Fibroblast of villous mesenchyme (primary cell): ENCODE results near the gene BRF1. TPM values are rescaled to one million over a fixed set of nuclear protein-coding genes. Genes with fewer than 3 reads are reported as not detected.

Experiments
- DNase-seq: peaks from one replicate; pipeline ENCODE4 v3.0.0-alpha.2; 2010; ENCODE audit warnings: low read depth
- H3K4me3 ChIP-seq: 2 replicates; pipeline ENCODE4 v1.5.1; 2011; ENCODE audit warnings: low read depth, mild to moderate bottlenecking, low read length
- CTCF ChIP-seq: IDR thresholded peaks from 2 replicates; pipeline ENCODE4 v1.5.1; 2012; ENCODE audit warnings: low read depth, mild to moderate bottlenecking, low read length; ENCODE audit not compliant: insufficient read depth
- total RNA-seq: library from RNA; depleted of rRNA; stranded (reverse); fragments of >200 nt; gene quantifications from 2 replicates; pipeline ENCODE4 v1.2.3, GENCODE V29; 2012

BRF1 gene
- total RNA-seq, 1 donor: 32.8 TPM

GRCh38 chr14:105257464-105257863, 43.3 kb downstream of the BRF1 start:
- H3K4me3 ChIP-seq: no peak overlapping the region
- DNase-seq: no peak
- TF ChIP-seq CTCF: no peak

- no peak for TF ChIP-seq CTCF
- no peak for DNase-seq
- no peak overlapping the region for H3K4me3 ChIP-seq
Observed at GRCh38 chr14:105256292-105256960, 44.4 kb downstream of the BRF1 start.

- no peak for TF ChIP-seq CTCF
- no peak overlapping the region for H3K4me3 ChIP-seq
- peak; percentile 63 for DNase-seq
Observed at GRCh38 chr14:105255021-105255507, 45.7 kb downstream of the BRF1 start.

GRCh38 chr14:105253329-105253682, 47.5 kb downstream of the BRF1 start:
- no peak overlapping the region for H3K4me3 ChIP-seq
- TF ChIP-seq CTCF: no peak
- DNase-seq: no peak

GRCh38 chr14:105252552-105253328, 48.1 kb downstream of the BRF1 start:
- DNase-seq: no peak
- TF ChIP-seq CTCF: no peak
- H3K4me3 ChIP-seq: no peak overlapping the region

- no peak for DNase-seq
- TF ChIP-seq CTCF: no peak
- H3K4me3 ChIP-seq: no peak overlapping the region
Observed at GRCh38 chr14:105251920-105252319, 48.9 kb downstream of the BRF1 start.
